Smooth muscle cell of the brain vasculature (primary cell): ENCODE measurements around the gene ARL4D.
A peak's percentile ranks its signal among the peaks of the same experiment; 100 is the strongest.
"Not testable (repeated sequence)": the region's sequence is repeated elsewhere in the genome, so short reads cannot be mapped to it uniquely, and the experiment has no call there.

Source experiments
- DNase-seq: peaks from one replicate; pipeline ENCODE4 v3.0.0-alpha.2; 2012; ENCODE audit warnings: low read depth, low spot score

Gene ARL4D

DNA sequence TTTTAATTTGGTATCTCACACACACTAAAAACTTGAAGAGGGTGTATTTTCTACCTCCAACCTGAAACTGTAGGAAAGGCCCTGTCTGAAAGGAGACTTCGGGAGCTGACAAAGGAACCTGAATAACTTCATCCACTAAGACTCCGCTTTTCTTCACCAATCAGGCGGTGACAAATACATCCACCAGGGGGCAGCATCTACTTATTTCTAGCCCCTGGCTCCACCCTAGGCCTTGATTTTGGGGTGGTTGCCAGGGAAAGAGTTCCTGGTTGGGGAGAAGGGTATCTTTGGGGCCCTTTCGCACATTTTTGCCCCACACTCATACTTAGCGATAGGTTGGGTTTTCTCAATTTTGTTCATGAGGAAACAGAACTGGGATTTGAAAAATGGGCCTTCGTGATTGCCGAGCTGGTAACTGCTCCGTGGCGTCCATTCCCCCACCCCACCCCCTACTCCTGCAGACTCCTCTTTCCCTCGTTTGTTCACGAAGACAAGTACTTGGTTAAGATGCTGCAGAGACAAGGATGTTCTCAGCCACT lies 4.8 kb upstream of the ARL4D start:
- DNase-seq, result peak; percentile 75

DNA sequence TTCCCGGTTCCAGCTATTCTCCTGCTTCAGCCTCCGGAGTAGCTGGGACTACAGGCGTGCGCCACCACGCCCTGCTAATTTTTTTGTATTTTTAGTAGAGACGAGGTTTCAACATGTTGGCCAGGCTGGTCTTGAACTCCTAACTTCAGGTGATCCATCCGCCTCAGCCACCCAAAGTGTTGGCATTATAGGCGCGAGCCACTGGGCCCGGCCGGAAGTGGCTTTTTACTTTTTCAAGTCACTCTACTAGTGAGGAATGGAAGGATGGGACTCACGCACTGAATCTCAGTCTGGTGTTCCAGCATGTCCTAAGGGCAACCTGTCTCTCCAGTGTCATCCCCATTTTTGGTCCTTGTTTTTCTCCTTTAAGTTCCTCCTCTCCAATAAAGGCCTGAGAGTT lies 4.1 kb upstream of the ARL4D start:
- DNase-seq, result not testable (repeated sequence)

DNA sequence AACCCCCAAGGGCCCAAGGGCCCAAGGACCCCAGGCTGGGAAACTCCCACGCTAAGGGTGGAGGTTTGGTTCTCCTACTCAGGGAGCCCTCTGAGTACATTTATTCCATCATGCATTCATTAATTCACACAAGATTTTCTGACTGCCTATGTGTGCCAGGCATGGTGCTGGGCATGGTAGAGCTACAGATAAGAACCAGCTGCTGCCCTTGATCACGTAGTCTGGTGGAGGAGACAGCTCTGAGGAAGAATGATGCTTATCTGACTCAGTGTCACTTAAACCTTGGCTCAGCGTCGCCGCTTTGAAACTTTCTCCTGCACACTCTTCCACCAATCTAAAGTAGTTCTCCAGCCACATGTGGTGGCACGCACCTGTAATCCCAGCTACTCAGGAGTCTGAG lies 3.6 kb upstream of the ARL4D start:
- DNase-seq, result no peak

GRCh38 chr17:43396491-43397060 lies 2.2 kb upstream of the ARL4D start:
- DNase-seq, result no peak

DNA sequence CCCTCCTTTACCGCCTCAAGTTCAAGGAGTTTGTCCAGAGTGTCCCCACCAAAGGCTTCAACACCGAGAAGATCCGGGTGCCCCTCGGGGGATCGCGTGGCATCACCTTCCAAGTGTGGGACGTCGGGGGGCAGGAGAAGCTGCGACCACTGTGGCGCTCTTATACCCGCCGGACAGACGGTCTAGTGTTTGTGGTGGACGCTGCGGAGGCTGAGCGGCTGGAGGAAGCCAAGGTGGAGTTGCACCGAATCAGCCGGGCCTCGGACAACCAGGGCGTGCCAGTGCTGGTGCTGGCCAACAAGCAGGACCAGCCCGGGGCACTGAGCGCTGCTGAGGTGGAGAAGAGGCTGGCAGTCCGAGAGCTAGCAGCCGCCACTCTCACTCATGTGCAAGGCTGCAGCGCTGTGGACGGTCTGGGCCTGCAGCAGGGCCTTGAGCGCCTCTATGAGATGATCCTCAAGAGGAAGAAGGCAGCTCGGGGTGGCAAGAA lies 1.1 kb downstream of the ARL4D start:
- no peak for DNase-seq

GRCh38 chr17:43400943-43401717 lies 2.3 kb downstream of the ARL4D start:
- no peak for DNase-seq

DNA sequence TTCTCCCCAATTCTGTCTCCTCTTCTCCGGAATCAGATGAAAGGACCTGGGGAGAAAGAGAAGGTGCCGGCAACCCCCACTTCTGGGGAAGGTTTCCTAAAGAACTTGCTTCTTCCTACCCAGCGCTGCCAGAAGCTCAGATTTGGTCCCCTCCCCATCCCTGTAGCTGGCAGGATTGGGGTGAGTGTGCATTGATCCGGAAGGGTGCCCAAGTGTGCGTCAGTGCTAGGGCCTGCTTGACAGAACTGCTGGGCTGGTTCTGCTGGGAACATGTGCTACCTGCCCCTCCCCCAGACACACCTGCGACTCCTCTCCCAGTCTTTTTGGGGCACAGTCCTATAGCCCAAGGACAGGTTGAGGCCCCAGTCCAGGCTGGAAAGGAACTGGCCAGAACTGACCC lies 3.3 kb downstream of the ARL4D start:
- no peak for DNase-seq

- DNase-seq, result no peak
Observed at GRCh38 chr17:43402567-43402966, 3.8 kb downstream of the ARL4D start.

- no peak for DNase-seq
Observed at GRCh38 chr17:43403846-43404245, 5.1 kb downstream of the ARL4D start.

- DNase-seq, result no peak
Observed at GRCh38 chr17:43405861-43406260, 7.1 kb downstream of the ARL4D start.

- DNase-seq, result no peak
Observed at GRCh38 chr17:43406676-43407645, 8.2 kb downstream of the ARL4D start.

DNA sequence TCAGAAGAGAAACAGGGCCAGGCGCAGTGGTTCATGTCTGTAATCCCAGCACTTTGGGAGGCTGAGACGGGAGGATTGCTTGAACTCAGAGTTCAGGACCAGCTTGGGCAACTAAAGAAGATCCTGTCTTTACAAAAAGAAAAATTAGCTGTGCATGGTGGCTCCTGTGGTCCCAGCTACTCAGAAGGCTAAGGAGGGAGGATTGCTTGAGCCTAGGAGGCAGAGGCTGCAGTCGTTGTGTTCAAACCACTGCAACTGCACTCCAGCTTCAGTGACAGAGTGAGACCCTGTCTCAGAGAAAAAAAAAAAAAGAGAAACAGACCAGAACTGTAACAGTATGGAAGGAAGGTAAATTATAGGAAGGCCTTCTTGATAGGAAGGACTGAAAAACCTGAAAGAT lies 10.3 kb downstream of the ARL4D start:
- no peak for DNase-seq

DNA sequence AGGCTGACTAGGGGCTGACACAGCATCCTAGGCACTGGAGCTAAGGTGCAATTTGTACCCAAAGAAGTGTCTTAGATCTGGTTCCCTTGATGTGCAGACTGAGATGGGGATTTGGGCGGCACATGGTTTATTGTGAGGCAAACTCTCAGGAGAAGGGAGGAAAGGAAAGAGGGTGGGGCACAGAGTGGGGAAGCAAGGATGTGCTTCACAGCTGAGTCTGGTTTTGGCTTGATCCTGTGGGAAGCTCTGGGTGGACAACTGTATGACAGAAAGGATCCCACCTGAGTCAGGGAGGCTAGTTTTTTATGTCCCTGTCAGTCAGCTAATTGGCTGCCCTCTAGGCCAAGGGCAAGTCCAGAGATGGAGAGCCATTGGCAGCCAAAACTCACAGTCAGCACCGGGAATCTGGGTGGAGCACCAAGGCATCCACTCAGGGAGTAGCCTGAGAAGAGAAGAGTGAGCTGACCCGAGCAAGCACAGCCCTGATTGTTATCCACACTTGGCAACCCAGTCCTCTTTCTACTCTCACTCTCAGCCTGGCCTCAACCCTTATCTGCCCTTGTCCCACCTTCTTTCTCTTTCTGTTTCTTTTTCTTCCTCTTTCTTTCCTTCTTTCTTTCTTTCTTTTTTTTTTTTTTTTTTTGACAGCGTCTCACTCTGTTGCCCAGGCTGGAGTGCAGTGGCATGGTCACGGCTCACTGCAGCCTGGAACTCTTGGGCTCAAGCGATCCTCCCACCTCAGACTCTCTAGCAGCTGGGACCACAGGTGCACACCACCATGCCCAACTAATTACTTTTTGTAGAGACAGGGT lies 12.0 kb downstream of the ARL4D start:
- DNase-seq, result no peak

DNA sequence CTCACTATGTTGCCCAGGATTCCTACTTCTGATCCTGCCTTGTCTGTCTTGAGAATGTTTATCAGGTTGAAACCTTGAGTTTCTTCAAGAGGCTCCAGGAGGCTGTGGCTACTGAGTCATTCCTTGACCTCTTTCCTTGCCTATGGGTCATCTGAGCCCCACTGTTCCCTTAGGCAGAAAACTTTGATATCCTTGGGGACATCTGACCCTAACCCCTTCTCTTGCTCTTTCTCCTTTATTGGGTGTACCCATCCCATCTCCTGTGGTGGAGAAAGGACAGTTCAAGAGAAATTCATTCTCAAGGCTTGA lies 12.5 kb downstream of the ARL4D start:
- no peak for DNase-seq

GRCh38 chr17:43411749-43412148 lies 13.0 kb downstream of the ARL4D start:
- no peak for DNase-seq

GRCh38 chr17:43412166-43412565 lies 13.4 kb downstream of the ARL4D start:
- DNase-seq, result no peak

- no peak for DNase-seq
Observed at GRCh38 chr17:43416998-43417890, 18.5 kb downstream of the ARL4D start.

GRCh38 chr17:43418441-43419374 lies 19.9 kb downstream of the ARL4D start:
- peak; percentile 74 for DNase-seq

- DNase-seq, result not testable (repeated sequence)
Observed at GRCh38 chr17:43419375-43419882, 20.6 kb downstream of the ARL4D start.
